DND-41 (cell line): ENCODE data around the gene PSMD12.
A peak's percentile ranks its signal among the peaks of the same experiment; 100 is the strongest.

Experiments
- ATAC-seq: fragments of 200-7000 bp; cut with Tn5 transposase; 3 replicates; pipeline ENCODE4 v1.9.1; 2021; ENCODE audit warnings: low read depth; ENCODE audit not compliant: insufficient read depth
- DNase-seq: peaks from one replicate; pipeline ENCODE4 v3.0.0-alpha.2; 2020
- H2AFZ ChIP-seq: 2 replicates; pipeline ENCODE4 v1.6.0; 2012; ENCODE audit warnings: low read depth, low read length
- H3K27ac ChIP-seq: 2 replicates; pipeline ENCODE4 v1.5.1; 2012; ENCODE audit warnings: low read length, inconsistent platforms
- H3K27me3 ChIP-seq: fragments of 200-600 bp; sonication (generic); 2 replicates; pipeline ENCODE4 v1.6.0; 2012; ENCODE audit warnings: low read length, mild to moderate bottlenecking, inconsistent platforms; ENCODE audit not compliant: insufficient read depth, poor library complexity
- H3K36me3 ChIP-seq: 2 replicates; pipeline ENCODE4 v1.5.1; 2012; ENCODE audit warnings: low read length, inconsistent platforms; ENCODE audit not compliant: insufficient read depth
- H3K4me1 ChIP-seq: 2 replicates; pipeline ENCODE4 v1.5.1; 2012; ENCODE audit warnings: mild to moderate bottlenecking, low read length; ENCODE audit not compliant: insufficient read depth
- H3K4me2 ChIP-seq: 2 replicates; pipeline ENCODE4 v1.6.0; 2012; ENCODE audit warnings: mild to moderate bottlenecking, moderate library complexity, low read length, inconsistent platforms; ENCODE audit not compliant: insufficient read depth
- H3K4me3 ChIP-seq, 2 experiments: fragments of 200-600 bp in 1 of 2; shearing (Covaris generic) in 1 of 2; 2 replicates each; pipeline ENCODE4 v1.5.1; 2012 to 2016; ENCODE audit warnings: inconsistent platforms in 2 of 2, low read length in 2 of 2, mild to moderate bottlenecking in 2 of 2, low read depth in 1 of 2, moderate library complexity in 1 of 2
- H3K79me2 ChIP-seq: 2 replicates; pipeline ENCODE4 v1.6.0; 2012; ENCODE audit warnings: low read length, inconsistent platforms; ENCODE audit not compliant: insufficient read depth
- H3K9ac ChIP-seq: 2 replicates; pipeline ENCODE4 v1.6.0; 2012; ENCODE audit warnings: low read depth, mild to moderate bottlenecking, inconsistent platforms, low read length, moderate library complexity
- H3K9me3 ChIP-seq: 2 replicates; pipeline ENCODE4 v1.5.1; 2012; ENCODE audit warnings: low read length, moderate library complexity, mild to moderate bottlenecking, inconsistent platforms; ENCODE audit not compliant: insufficient read depth, severe bottlenecking
- H4K20me1 ChIP-seq: 2 replicates; pipeline ENCODE4 v1.6.0; 2012; ENCODE audit warnings: low read length; ENCODE audit not compliant: insufficient read depth
- EZH2 ChIP-seq: IDR thresholded peaks from 3 replicates; pipeline ENCODE4 v1.6.1; 2012; ENCODE audit warnings: borderline replicate concordance, low read depth, mild to moderate bottlenecking, moderate library complexity, low read length, inconsistent platforms; ENCODE audit not compliant: severe bottlenecking
- TF ChIP-seq, protein P1 (sequence below): IDR thresholded peaks from 2 replicates; pipeline ENCODE4 v1.5.1; 2012; ENCODE audit warnings: borderline replicate concordance, low read length, moderate library complexity, mild to moderate bottlenecking; ENCODE audit not compliant: poor library complexity, severe bottlenecking; ENCODE audit errors: extremely low read depth

PSMD12 gene

DNA sequence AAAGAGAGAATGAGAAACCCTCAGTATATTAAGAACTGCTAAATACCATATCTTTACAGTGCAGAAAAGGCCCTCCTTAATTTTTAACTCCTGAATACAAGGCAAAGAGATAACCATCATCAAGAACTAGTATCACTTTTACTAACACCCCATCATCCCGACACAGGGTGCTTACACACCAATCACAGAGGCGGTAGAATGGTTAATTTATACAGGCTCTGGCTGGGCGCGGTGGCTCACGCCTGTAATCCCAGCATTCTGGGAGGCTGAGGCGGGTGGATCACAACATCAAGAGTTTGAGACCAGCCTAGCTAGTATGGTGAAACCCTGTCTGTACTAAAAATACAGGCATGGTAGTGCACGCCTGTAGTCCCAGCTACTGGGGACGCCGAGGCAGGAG lies 4.2 kb downstream of the PSMD12 start:
- Histone ChIP-seq H3K4me2 (peak overlapping the region; percentile 24; the same call in 1 of the 2 replicates), H3K27me3 (no peaks in the 10 kb centered on the region), H3K79me2 (peaks cover 98% of the 10 kb centered on the region), H3K4me3 (no peak overlapping the region), H2AFZ (no peak overlapping the region), H4K20me1 (peaks cover 70% of the 10 kb centered on the region; the same call in 1 of the 2 replicates), H3K9me3 (no peaks in the 10 kb centered on the region), H3K9ac (no peak overlapping the region), H3K27ac (no peak overlapping the region), H3K36me3 (peaks cover 67% of the 10 kb centered on the region), H3K4me1 (peaks cover 36% of the 10 kb centered on the region)
- ATAC-seq (no peak), DNase-seq (no peak)
- TF ChIP-seq, protein P1, sequence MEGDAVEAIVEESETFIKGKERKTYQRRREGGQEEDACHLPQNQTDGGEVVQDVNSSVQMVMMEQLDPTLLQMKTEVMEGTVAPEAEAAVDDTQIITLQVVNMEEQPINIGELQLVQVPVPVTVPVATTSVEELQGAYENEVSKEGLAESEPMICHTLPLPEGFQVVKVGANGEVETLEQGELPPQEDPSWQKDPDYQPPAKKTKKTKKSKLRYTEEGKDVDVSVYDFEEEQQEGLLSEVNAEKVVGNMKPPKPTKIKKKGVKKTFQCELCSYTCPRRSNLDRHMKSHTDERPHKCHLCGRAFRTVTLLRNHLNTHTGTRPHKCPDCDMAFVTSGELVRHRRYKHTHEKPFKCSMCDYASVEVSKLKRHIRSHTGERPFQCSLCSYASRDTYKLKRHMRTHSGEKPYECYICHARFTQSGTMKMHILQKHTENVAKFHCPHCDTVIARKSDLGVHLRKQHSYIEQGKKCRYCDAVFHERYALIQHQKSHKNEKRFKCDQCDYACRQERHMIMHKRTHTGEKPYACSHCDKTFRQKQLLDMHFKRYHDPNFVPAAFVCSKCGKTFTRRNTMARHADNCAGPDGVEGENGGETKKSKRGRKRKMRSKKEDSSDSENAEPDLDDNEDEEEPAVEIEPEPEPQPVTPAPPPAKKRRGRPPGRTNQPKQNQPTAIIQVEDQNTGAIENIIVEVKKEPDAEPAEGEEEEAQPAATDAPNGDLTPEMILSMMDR: no peak
- TF ChIP-seq EZH2: no peak

- Histone ChIP-seq H3K4me2 (no peak overlapping the region), H3K4me3 (no peak overlapping the region), H3K9ac (no peak overlapping the region), H4K20me1 (peaks cover 72% of the 10 kb centered on the region; the same call in 1 of the 2 replicates), H3K79me2 (peaks cover 94% of the 10 kb centered on the region), H3K4me1 (peaks cover 31% of the 10 kb centered on the region), H3K9me3 (no peaks in the 10 kb centered on the region), H3K36me3 (peaks cover 72% of the 10 kb centered on the region), H2AFZ (no peak overlapping the region), H3K27me3 (no peaks in the 10 kb centered on the region), H3K27ac (no peak overlapping the region)
- DNase-seq (no peak), ATAC-seq (no peak)
- TF ChIP-seq, protein P1: no peak
- TF ChIP-seq EZH2: no peak
Observed at GRCh38 chr17:67360880-67361279, 5.5 kb downstream of the PSMD12 start.

DNA sequence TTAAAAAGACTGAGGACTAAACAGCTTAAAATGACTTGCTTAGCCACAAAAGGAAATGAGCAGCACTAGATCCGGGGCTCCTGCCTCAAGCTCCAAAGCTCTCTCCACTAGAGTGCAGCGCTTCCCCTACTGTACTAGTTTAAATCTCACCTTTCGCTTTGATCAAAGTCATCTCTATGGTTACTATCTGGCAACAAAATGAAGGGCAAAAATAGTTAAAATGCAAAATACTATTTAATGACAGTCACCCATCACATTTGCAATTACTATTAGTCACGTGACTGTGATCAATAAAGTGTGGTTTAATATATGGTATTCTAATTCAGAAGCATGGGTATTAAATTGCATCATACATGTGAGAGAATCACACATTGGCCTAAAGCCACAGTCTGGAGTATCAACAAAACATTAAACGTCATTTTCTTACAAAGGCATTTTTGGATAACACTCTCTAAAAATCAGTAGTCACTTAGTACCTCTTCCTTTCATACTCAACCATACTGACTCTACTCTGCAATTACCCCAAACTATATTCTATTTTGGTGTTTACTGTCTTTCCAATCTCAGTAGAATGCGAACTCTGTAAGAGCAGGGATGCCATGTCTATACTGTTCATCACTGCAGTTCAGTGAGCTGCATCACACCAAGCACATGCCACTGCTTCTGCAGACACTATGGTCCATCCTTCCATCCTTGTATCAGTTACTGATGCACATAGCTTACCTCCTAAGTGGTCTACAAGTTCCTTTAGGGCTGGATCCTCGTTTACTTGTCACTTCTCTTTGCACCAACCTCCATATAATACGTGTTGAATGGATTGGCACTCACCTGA lies 6.2 kb downstream of the PSMD12 start:
- Histone ChIP-seq H3K27ac (no peak overlapping the region), H3K36me3 (peaks cover 76% of the 10 kb centered on the region), H3K4me1 (peaks cover 25% of the 10 kb centered on the region), H4K20me1 (peaks cover 65% of the 10 kb centered on the region; the same call in 1 of the 2 replicates), H3K4me3 (no peak overlapping the region), H3K9ac (no peak overlapping the region), H2AFZ (no peak overlapping the region), H3K79me2 (peaks cover 92% of the 10 kb centered on the region), H3K9me3 (no peaks in the 10 kb centered on the region), H3K4me2 (peak overlapping the region; percentile 13; the same call in 1 of the 2 replicates), H3K27me3 (no peaks in the 10 kb centered on the region)
- TF ChIP-seq, protein P1: peak; percentile 64
- no peak for TF ChIP-seq EZH2
- ATAC-seq: peak; percentile 89
- DNase-seq: peak; percentile 59
